A549 (cell line): Measurements from ENCODE around the gene CFI. TPM values are rescaled to one million over a fixed set of nuclear protein-coding genes. Genes with fewer than 3 reads are reported as not detected.

Experiments
- ATAC-seq, 2 experiments: fragments of 200-7000 bp in 1 of 2; fragments of >200 bp in 1 of 2; cut with Nextera tagmentation in 1 of 2; cut with Tn5 transposase in 1 of 2; 3 replicates each; pipeline versions ENCODE4 v1.8.0 to v1.9.1; 2018 to 2020; ENCODE audit warnings: mild to moderate bottlenecking in 1 of 2, moderate library complexity in 1 of 2
- CTCF ChIA-PET: fragments of 300-600 bp; sonication (Branson Sonifier 250); formaldehyde crosslinking; extraction: SDS; loops from one replicate; lab custom pipeline; 2021; ENCODE audit warnings: antibody characterized with exemption, inconsistent platforms; lab: Yijun Ruan, JAX
- POLR2A ChIA-PET: fragments of 350-600 bp; formaldehyde crosslinking; extraction: SDS; loops from one replicate; lab custom pipeline; 2021; ENCODE audit warnings: antibody characterized with exemption, inconsistent platforms; lab: Yijun Ruan, JAX
- DNase-seq, 2 experiments: peaks; one replicate each; pipeline versions ENCODE4 v3.0.0 to v3.0.0-alpha.2; 2011 to 2016; ENCODE audit warnings: low read depth in 1 of 2, low spot score in 1 of 2
- FAIRE-seq: peaks from 2 replicates; lab custom pipeline; 2011; peaks lifted over from hg19 to GRCh38; lab: Jason Lieb, UNC
- H3K27ac ChIP-seq, 2 experiments: fragments of >200 bp; sonication (Bioruptor Twin); formaldehyde crosslinking; 3 replicates each; pipeline ENCODE4 v1.5.1; 2016 to 2017
- H3K4me1 ChIP-seq: fragments of >200 bp; sonication (Bioruptor Twin); formaldehyde crosslinking; 3 replicates; pipeline ENCODE4 v1.6.1; 2016
- H3K4me2 ChIP-seq: fragments of >200 bp; sonication (Bioruptor Twin); formaldehyde crosslinking; 3 replicates; pipeline ENCODE4 v1.6.1; 2016
- H3K4me3 ChIP-seq: fragments of >200 bp; sonication (Bioruptor Twin); formaldehyde crosslinking; 3 replicates; pipeline ENCODE4 v1.5.1; 2016
- H3K9me3 ChIP-seq: fragments of >200 bp; sonication (Bioruptor Twin); formaldehyde crosslinking; 3 replicates; pipeline ENCODE4 v1.6.1; 2016
- ATOH8 ChIP-seq: fragments of 250-450 bp; sonication (Bioruptor Pico); IDR thresholded peaks from 2 replicates; pipeline ENCODE4 v1.5.0; 2020; ENCODE audit warnings: low read depth, mild to moderate bottlenecking, moderate library complexity
- BHLHE40 ChIP-seq: IDR thresholded peaks from 2 replicates; pipeline ENCODE4 v1.6.1; 2012; ENCODE audit warnings: low read depth, low read length, inconsistent platforms
- CHD2 ChIP-seq: fragments of 150-350 bp; IDR thresholded peaks from 2 replicates; pipeline ENCODE4 v1.6.1; 2014; ENCODE audit warnings: low read length; ENCODE audit not compliant: partially characterized antibody
- EHMT2 ChIP-seq: fragments of 200-600 bp; sonication (generic); IDR thresholded peaks from 2 replicates; pipeline ENCODE4 v1.6.1; 2016; ENCODE audit warnings: antibody characterized with exemption, low read depth, mild to moderate bottlenecking, moderate library complexity
- FOSL2 ChIP-seq, 2 experiments: fragments of 450-650 bp in 1 of 2; fragments of >200 bp in 1 of 2; sonication (Bioruptor Twin) in 1 of 2; formaldehyde crosslinking; IDR thresholded peaks; 2 replicates each; pipeline versions ENCODE4 v1.5.0 to v1.6.1; 2016 to 2020; ENCODE audit warnings: mild to moderate bottlenecking in 1 of 2, moderate library complexity in 1 of 2
- HOXA7 ChIP-seq: fragments of 250-450 bp; sonication (Bioruptor Pico); IDR thresholded peaks from 2 replicates; pipeline ENCODE4 v1.5.0; 2020; ENCODE audit warnings: mild to moderate bottlenecking, moderate library complexity
- HOXB5 ChIP-seq: fragments of 250-450 bp; sonication (Bioruptor Pico); IDR thresholded peaks from 2 replicates; pipeline ENCODE4 v1.5.0; 2020; ENCODE audit warnings: mild to moderate bottlenecking, moderate library complexity
- MAFK ChIP-seq: fragments of 450-650 bp; IDR thresholded peaks from 2 replicates; pipeline ENCODE4 v1.6.1; 2014; ENCODE audit not compliant: partially characterized antibody
- MAZ ChIP-seq: fragments of 150-350 bp; IDR thresholded peaks from 2 replicates; pipeline ENCODE4 v1.6.1; 2014; ENCODE audit warnings: antibody characterized with exemption, low read depth, low read length, borderline replicate concordance
- PBX3 ChIP-seq: IDR thresholded peaks from 2 replicates; pipeline ENCODE4 v1.6.1; 2012
- PHF8 ChIP-seq: fragments of 200-600 bp; sonication (generic); IDR thresholded peaks from 2 replicates; pipeline ENCODE4 v1.6.1; 2016; ENCODE audit warnings: low read depth, mild to moderate bottlenecking, antibody characterized with exemption, moderate library complexity, borderline replicate concordance
- RARB ChIP-seq: fragments of 250-450 bp; sonication (Bioruptor Pico); IDR thresholded peaks from 2 replicates; pipeline ENCODE4 v1.8.0; 2021; ENCODE audit warnings: mild to moderate bottlenecking, moderate library complexity
- RCOR1 ChIP-seq: fragments of 150-350 bp; IDR thresholded peaks from 2 replicates; pipeline ENCODE4 v1.6.1; 2014; ENCODE audit warnings: antibody characterized with exemption, low read length, low read depth
- TFCP2L1 ChIP-seq: fragments of 250-450 bp; sonication (Bioruptor Pico); IDR thresholded peaks from 2 replicates; pipeline ENCODE4 v1.5.0; 2021; ENCODE audit warnings: mild to moderate bottlenecking
- TP53 ChIP-seq: fragments of 250-450 bp; sonication (Bioruptor Pico); IDR thresholded peaks from 2 replicates; pipeline ENCODE4 v1.5.0; 2021; ENCODE audit warnings: mild to moderate bottlenecking, moderate library complexity
- WGBS: methylation state at CpG from one replicate; pipeline ENCODE4 v1.1.6; 2017; ENCODE audit errors: missing lambda C conversion rate; 5-methylcytosine and 5-hydroxymethylcytosine counted together
- polyA plus RNA-seq, 4 experiments: library from polyadenylated mRNA; depleted of rRNA in 3 of 4; stranded (reverse); fragments of >200 nt; fragmentation: RNase III in 1 of 4; extraction: RNeasy Plus Mini Kit Qiagen cat#74134 plus additional on column Dnase treatment in 1 of 4; gene quantifications; 2 replicates in 3 of 4; 3 replicates in 1 of 4; pipeline ENCODE4 v1.2.3, GENCODE V29; 2011 to 2017
- TF ChIP-seq, protein P1 (sequence below): fragments of >200 bp; sonication (Bioruptor Twin); formaldehyde crosslinking; IDR thresholded peaks from 3 replicates; pipeline ENCODE4 v1.6.1; 2016

Gene CFI
- polyA plus RNA-seq, 2 of the 4 experiments (the other 2 are of a cell fraction), result 2.6 to 2.8 TPM

- ChIA-PET CTCF (no interaction called here), POLR2A (no interaction called here)
- H3K4me3 ChIP-seq, result no peak overlapping the region
- TF ChIP-seq TP53, result no peak
- TF ChIP-seq HOXA7, result no peak
- TF ChIP-seq RARB, result no peak
- TF ChIP-seq MAZ, result no peak
- TF ChIP-seq, protein P1, sequence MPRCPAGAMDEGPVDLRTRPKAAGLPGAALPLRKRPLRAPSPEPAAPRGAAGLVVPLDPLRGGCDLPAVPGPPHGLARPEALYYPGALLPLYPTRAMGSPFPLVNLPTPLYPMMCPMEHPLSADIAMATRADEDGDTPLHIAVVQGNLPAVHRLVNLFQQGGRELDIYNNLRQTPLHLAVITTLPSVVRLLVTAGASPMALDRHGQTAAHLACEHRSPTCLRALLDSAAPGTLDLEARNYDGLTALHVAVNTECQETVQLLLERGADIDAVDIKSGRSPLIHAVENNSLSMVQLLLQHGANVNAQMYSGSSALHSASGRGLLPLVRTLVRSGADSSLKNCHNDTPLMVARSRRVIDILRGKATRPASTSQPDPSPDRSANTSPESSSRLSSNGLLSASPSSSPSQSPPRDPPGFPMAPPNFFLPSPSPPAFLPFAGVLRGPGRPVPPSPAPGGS, result no peak
- no peak for TF ChIP-seq EHMT2
- no peak for TF ChIP-seq ATOH8
- no peak for TF ChIP-seq MAFK
- TF ChIP-seq PBX3, result no peak
- no peak for TF ChIP-seq CHD2
- no peak for TF ChIP-seq HOXB5 (CRISPR knock-in tag)
- TF ChIP-seq PHF8, result no peak
- no peak for TF ChIP-seq RCOR1
- ATAC-seq, result no peak
- H3K4me1 ChIP-seq, result no peaks in the 10 kb centered on the region
- no peak overlapping the region for H3K27ac ChIP-seq
- 49% methylated on average over 2 of the region's 2 CpGs for WGBS
- FAIRE-seq, result no peak
- no peaks in the 10 kb centered on the region for H3K9me3 ChIP-seq
- DNase-seq, result no peak
- H3K4me2 ChIP-seq, result no peak overlapping the region
These were observed 46.7 kb upstream of the CFI start for GRCh38 chr4:109848501-109848900.

DNA sequence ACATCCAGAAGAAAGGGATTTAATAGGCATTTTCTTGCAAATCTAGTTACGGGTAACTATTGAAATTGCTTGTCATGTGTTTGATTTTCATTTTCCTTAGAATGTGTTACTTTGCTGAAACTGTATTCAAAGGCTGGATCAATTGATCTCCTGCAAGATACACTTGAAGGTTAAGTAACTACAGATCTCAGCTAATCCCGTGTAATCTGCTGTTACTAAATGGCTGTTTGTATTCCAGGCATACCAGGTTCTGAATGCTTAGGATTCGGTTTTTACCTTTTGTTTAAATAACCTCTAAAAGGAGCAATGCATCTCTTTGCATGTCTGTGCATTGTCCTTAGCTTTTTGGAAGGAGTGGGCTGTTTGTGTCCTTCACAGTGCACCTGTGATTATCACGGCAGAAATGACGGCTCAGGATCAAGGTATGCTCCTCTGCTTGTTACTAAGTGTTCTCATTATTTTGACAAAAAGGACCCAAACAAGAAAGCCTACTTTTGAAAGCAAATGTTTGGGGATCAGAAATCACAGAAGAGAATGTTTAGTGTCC, 46.2 kb upstream of the CFI start, which contains the start of gene LRIT3:
Gene LRIT3, plus strand, starts transcription at position 212 of the 547 bp plus-strand sequence. Its CDS starts 95 bp downstream, at position 307.
- ChIA-PET CTCF (no interaction called here), POLR2A (no interaction called here)
- TF ChIP-seq TFCP2L1 (CRISPR knock-in tag), result no peak
- no peak for TF ChIP-seq FOSL2 (IDR thresholded peaks at IDR 0.05)
- no peak for TF ChIP-seq FOSL2 (CRISPR knock-in tag; IDR thresholded peaks at IDR 0.05)
- WGBS, result 65% methylated on average over 5 of the region's 5 CpGs
- DNase-seq (no peak), FAIRE-seq (no peak), ATAC-seq (no peak)
- Histone ChIP-seq H3K27ac (no peak within 1 kb of the TSS), H3K4me3 (no peak within 1 kb of the TSS), H3K4me1 (no peaks in the 10 kb centered on the region), H3K9me3 (no peaks in the 10 kb centered on the region), H3K4me2 (no peak within 1 kb of the TSS)

DNA sequence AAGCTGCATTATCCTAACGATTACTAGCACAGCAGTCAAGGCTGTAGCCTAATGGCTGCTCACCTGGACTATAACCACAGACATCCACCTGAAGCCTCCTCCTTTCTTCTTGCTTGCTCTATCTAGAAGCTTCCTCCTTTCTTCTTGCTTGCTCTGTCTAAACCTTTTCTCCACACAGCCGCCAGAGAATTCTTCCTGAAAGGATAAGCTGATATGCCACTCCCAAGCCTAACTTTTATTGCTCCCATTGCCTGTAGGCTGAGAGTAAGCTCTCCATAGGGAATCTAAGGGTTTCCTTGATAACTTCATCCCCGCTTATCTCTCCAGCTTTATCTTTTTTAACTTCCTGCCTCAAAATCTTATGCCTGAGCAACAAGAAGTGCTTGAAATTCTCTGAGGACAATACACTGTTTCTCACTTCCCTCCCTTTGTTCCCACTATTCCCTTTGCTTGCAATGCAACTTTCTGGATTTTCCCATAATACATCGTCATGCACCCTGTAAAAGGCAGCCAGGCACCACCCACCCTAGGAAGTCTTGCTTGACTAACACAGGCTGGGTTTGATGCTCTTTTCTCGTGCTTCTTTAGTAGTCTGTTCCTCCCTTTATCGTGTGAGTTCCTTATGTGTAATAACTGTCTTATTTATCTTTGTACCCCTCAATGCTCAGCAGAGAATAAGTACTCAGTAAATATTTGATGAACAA, 44.7 kb upstream of the CFI start:
- FAIRE-seq, result no peak

More for the DNA sequence above, 44.7 kb upstream of the CFI start:
- H3K4me2 ChIP-seq, result no peak overlapping the region
- no peak for DNase-seq
- no peak for TF ChIP-seq BHLHE40
- TF ChIP-seq MAZ, result no peak
- no peak for TF ChIP-seq HOXB5 (CRISPR knock-in tag)
- TF ChIP-seq TP53, result no peak
- TF ChIP-seq, all 56 proteins: peak for 0
- no peaks in the 10 kb centered on the region for H3K9me3 ChIP-seq
- ChIA-PET POLR2A (no interaction called here), CTCF (no interaction called here)
- H3K27ac ChIP-seq, result no peak overlapping the region
- WGBS, result 51% methylated on average over 6 of the region's 6 CpGs
- H3K4me3 ChIP-seq, result no peak overlapping the region
- no peaks in the 10 kb centered on the region for H3K4me1 ChIP-seq
- ATAC-seq, result no peak
